Ovary (tissue), 3 donors: ENCODE results near the gene LPAR1.

Source experiments
- CTCF ChIP-seq, 3 donors: fragments of 450-650 bp in 2 of 3; fragments of 200-600 bp in 1 of 3; IDR thresholded peaks; one replicate each; pipeline versions ENCODE4 v1.5.1 to v1.8.0; 2016 to 2022; ENCODE audit warnings: antibody characterized with exemption in 3 of 3, mild to moderate bottlenecking in 1 of 3
- EP300 ChIP-seq: sonication (generic); formaldehyde crosslinking; IDR thresholded peaks from one replicate; pipeline ENCODE4 v1.6.1; 2017; ENCODE audit warnings: antibody characterized with exemption
- POLR2A ChIP-seq: fragments of 450-650 bp; IDR thresholded peaks from one replicate; pipeline ENCODE4 v1.6.1; 2017; ENCODE audit warnings: antibody characterized with exemption, mild to moderate bottlenecking, moderate library complexity
- donor health status: DM: no; HTN: no; CAD: no.

- TF ChIP-seq POLR2A: no peak
- TF ChIP-seq EP300: no peak
- no peak for TF ChIP-seq CTCF (IDR thresholded peaks at IDR 0.05)
These were observed 43.5 kb downstream of the LPAR1 start for GRCh38 chr9:110994771-110995241.
